GM23338 (cell line): Measurements from ENCODE around the gene TBK1. TPM values are rescaled to one million over a fixed set of nuclear protein-coding genes. Genes with fewer than 3 reads are reported as not detected.

Experiments
- ATAC-seq: fragments of 200-7000 bp; cut with Tn5 transposase; 3 replicates; pipeline ENCODE4 v1.9.1; 2020
- DNase-seq: peaks from one replicate; pipeline ENCODE4 v3.0.0-alpha.2; 2015; ENCODE audit warnings: low spot score
- H2AFZ ChIP-seq: fragments of 200-600 bp; sonication (generic); 2 replicates; pipeline ENCODE4 v1.8.0; 2016; ENCODE audit warnings: antibody characterized with exemption, mild to moderate bottlenecking, moderate library complexity
- H3F3A ChIP-seq: fragments of 200-600 bp; sonication (generic); replicated peaks from 2 replicates; pipeline ENCODE4 v1.8.0; 2017; ENCODE audit warnings: antibody characterized with exemption, mixed run types, low read depth
- H3K27ac ChIP-seq: fragments of 200-600 bp; sonication (generic); 2 replicates; pipeline ENCODE4 v1.6.1; 2016; ENCODE audit warnings: low read depth
- H3K27me3 ChIP-seq: fragments of 200-600 bp; sonication (generic); 2 replicates; pipeline ENCODE4 v1.8.0; 2016; ENCODE audit warnings: mild to moderate bottlenecking, mixed run types, moderate library complexity; ENCODE audit not compliant: insufficient read depth
- H3K36me3 ChIP-seq: fragments of 200-600 bp; sonication (generic); 2 replicates; pipeline ENCODE4 v1.8.0; 2016; ENCODE audit warnings: mild to moderate bottlenecking; ENCODE audit not compliant: insufficient read depth
- H3K4me1 ChIP-seq: fragments of 200-600 bp; sonication (generic); 2 replicates; pipeline ENCODE4 v1.8.0; 2016; ENCODE audit warnings: mild to moderate bottlenecking, moderate library complexity; ENCODE audit not compliant: insufficient read depth
- H3K4me2 ChIP-seq: fragments of 200-600 bp; sonication (generic); 2 replicates; pipeline ENCODE4 v1.7.1; 2017; ENCODE audit warnings: mixed run types
- H3K4me3 ChIP-seq: fragments of 200-600 bp; sonication (generic); 2 replicates; pipeline ENCODE4 v1.6.1; 2016; ENCODE audit warnings: mixed run types
- H3K79me2 ChIP-seq: fragments of 200-600 bp; sonication (generic); replicated peaks from 2 replicates; pipeline ENCODE4 v1.8.0; 2017; ENCODE audit warnings: mild to moderate bottlenecking; ENCODE audit not compliant: insufficient read depth
- H3K9me2 ChIP-seq: fragments of 200-600 bp; sonication (generic); 2 replicates; pipeline ENCODE4 v1.8.0; 2017; ENCODE audit not compliant: insufficient read depth
- H4K20me1 ChIP-seq: fragments of 200-600 bp; sonication (generic); replicated peaks from 2 replicates; pipeline ENCODE4 v1.8.0; 2017; ENCODE audit warnings: mild to moderate bottlenecking; ENCODE audit not compliant: insufficient read depth
- H3K27ac Mint-ChIP-seq: 2 replicates; pipeline ENCODE4 v1.8.0; 2020; ENCODE audit warnings: inconsistent platforms, mild to moderate bottlenecking, moderate library complexity, mixed read lengths
- H3K27me3 Mint-ChIP-seq: 3 replicates; pipeline ENCODE4 v1.8.0; 2022; ENCODE audit warnings: low read depth, mild to moderate bottlenecking, moderate library complexity, mixed read lengths, inconsistent platforms; ENCODE audit not compliant: insufficient read depth, poor library complexity
- H3K36me3 Mint-ChIP-seq: 3 replicates; pipeline ENCODE4 v1.8.0; 2021; ENCODE audit warnings: low read depth, mild to moderate bottlenecking, inconsistent platforms, moderate library complexity, mixed read lengths
- H3K4me1 Mint-ChIP-seq: 3 replicates; pipeline ENCODE4 v1.8.0; 2020; ENCODE audit warnings: mild to moderate bottlenecking, inconsistent platforms, mixed read lengths
- H3K4me3 Mint-ChIP-seq: 3 replicates; pipeline ENCODE4 v1.8.0; 2021; ENCODE audit warnings: moderate library complexity, mild to moderate bottlenecking, inconsistent platforms, mixed read lengths
- H3K9me3 Mint-ChIP-seq: 3 replicates; pipeline ENCODE4 v1.8.0; 2020; ENCODE audit warnings: moderate library complexity, mild to moderate bottlenecking, inconsistent platforms, mixed read lengths
- JUNB ChIP-seq: IDR thresholded peaks from one replicate; pipeline ENCODE4 v1.6.1; 2016; ENCODE audit warnings: antibody characterized with exemption; ENCODE audit not compliant: unreplicated experiment
- NANOG ChIP-seq: IDR thresholded peaks from 2 replicates; pipeline ENCODE4 v1.6.1; 2016; ENCODE audit warnings: antibody characterized with exemption, borderline replicate concordance
- POLR2AphosphoS5 ChIP-seq: IDR thresholded peaks from 2 replicates; pipeline ENCODE4 v1.6.1; 2016; ENCODE audit warnings: antibody characterized with exemption, low read depth
- ZNF331 ChIP-seq: fragments of 250-450 bp; sonication (Bioruptor Pico); IDR thresholded peaks from 2 replicates; pipeline ENCODE4 v1.5.0; 2020; ENCODE audit warnings: low read depth, mild to moderate bottlenecking, moderate library complexity
- polyA plus RNA-seq: library from polyadenylated mRNA; unstranded; fragments of >200 nt; fragmentation: Nextera tagmentation; extraction: Ambion mirVana; gene quantifications from 2 replicates; pipeline ENCODE4 v1.2.1, GENCODE V29; 2016
- total RNA-seq: library from RNA; depleted of rRNA; stranded (reverse); fragments of >200 nt; shearing (Covaris generic); gene quantifications from 2 replicates; pipeline ENCODE4 v1.2.3, GENCODE V29; 2014
- TF ChIP-seq, protein P1 (sequence below): fragments of 250-450 bp; sonication (Bioruptor Pico); IDR thresholded peaks from 2 replicates; pipeline ENCODE4 v1.5.0; 2020; ENCODE audit warnings: mild to moderate bottlenecking, moderate library complexity

Gene TBK1
- total and polyA plus RNA-seq, 2 experiments from 2014 or later: 21.7 to 29.9 TPM

DNA sequence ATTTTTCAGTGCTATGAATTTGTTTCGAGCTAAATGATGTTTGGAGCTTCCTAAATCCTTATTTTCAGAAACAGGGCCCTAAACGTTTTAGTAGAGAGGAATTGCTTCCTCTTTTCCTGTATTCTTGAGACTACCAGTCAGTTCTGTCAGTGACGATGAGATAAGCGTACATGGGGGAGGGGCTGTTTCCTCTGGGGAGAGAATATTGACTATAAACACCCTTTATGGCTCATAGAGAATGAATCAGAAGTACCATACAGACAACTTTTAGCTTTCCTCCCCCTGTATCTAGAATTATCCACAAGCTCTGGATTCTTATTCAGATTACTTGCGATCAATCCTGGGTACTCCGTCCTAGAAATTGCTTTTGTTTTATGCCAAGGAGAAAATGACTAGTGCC, 5.1 kb downstream of the TBK1 start:
- peaks cover 19% of the 10 kb centered on the region for H3K4me1 Mint-ChIP-seq
- DNase-seq: no peak
- no peak for ATAC-seq
- no peaks in the 10 kb centered on the region for H3K27me3 ChIP-seq
- H3K9me3 Mint-ChIP-seq: no peaks in the 10 kb centered on the region
- H3K4me3 Mint-ChIP-seq: no peak overlapping the region
- no peak overlapping the region for H3K27ac Mint-ChIP-seq
- no peak overlapping the region for H3K4me3 ChIP-seq
- H3K27ac ChIP-seq: no peak overlapping the region
- peaks cover 33% of the 10 kb centered on the region; the same call in 2 of the 3 replicates for H3K36me3 Mint-ChIP-seq
- H4K20me1 ChIP-seq: peaks cover 11% of the 10 kb centered on the region; the same call in 1 of the 2 replicates
- H3K36me3 ChIP-seq: peaks cover 4% of the 10 kb centered on the region; the same call in 1 of the 2 replicates
- peaks cover 6% of the 10 kb centered on the region; the same call in 1 of the 2 replicates for H3K4me1 ChIP-seq
- no peak overlapping the region for H3K4me2 ChIP-seq
- no peaks in the 10 kb centered on the region for H3K27me3 Mint-ChIP-seq
- H3K79me2 ChIP-seq: peaks cover 83% of the 10 kb centered on the region
- no peaks in the 10 kb centered on the region for H3K9me2 ChIP-seq
- H2AFZ ChIP-seq: no peak overlapping the region
- no peak for TF ChIP-seq ZNF331 (CRISPR knock-in tag)
- TF ChIP-seq, protein P1, sequence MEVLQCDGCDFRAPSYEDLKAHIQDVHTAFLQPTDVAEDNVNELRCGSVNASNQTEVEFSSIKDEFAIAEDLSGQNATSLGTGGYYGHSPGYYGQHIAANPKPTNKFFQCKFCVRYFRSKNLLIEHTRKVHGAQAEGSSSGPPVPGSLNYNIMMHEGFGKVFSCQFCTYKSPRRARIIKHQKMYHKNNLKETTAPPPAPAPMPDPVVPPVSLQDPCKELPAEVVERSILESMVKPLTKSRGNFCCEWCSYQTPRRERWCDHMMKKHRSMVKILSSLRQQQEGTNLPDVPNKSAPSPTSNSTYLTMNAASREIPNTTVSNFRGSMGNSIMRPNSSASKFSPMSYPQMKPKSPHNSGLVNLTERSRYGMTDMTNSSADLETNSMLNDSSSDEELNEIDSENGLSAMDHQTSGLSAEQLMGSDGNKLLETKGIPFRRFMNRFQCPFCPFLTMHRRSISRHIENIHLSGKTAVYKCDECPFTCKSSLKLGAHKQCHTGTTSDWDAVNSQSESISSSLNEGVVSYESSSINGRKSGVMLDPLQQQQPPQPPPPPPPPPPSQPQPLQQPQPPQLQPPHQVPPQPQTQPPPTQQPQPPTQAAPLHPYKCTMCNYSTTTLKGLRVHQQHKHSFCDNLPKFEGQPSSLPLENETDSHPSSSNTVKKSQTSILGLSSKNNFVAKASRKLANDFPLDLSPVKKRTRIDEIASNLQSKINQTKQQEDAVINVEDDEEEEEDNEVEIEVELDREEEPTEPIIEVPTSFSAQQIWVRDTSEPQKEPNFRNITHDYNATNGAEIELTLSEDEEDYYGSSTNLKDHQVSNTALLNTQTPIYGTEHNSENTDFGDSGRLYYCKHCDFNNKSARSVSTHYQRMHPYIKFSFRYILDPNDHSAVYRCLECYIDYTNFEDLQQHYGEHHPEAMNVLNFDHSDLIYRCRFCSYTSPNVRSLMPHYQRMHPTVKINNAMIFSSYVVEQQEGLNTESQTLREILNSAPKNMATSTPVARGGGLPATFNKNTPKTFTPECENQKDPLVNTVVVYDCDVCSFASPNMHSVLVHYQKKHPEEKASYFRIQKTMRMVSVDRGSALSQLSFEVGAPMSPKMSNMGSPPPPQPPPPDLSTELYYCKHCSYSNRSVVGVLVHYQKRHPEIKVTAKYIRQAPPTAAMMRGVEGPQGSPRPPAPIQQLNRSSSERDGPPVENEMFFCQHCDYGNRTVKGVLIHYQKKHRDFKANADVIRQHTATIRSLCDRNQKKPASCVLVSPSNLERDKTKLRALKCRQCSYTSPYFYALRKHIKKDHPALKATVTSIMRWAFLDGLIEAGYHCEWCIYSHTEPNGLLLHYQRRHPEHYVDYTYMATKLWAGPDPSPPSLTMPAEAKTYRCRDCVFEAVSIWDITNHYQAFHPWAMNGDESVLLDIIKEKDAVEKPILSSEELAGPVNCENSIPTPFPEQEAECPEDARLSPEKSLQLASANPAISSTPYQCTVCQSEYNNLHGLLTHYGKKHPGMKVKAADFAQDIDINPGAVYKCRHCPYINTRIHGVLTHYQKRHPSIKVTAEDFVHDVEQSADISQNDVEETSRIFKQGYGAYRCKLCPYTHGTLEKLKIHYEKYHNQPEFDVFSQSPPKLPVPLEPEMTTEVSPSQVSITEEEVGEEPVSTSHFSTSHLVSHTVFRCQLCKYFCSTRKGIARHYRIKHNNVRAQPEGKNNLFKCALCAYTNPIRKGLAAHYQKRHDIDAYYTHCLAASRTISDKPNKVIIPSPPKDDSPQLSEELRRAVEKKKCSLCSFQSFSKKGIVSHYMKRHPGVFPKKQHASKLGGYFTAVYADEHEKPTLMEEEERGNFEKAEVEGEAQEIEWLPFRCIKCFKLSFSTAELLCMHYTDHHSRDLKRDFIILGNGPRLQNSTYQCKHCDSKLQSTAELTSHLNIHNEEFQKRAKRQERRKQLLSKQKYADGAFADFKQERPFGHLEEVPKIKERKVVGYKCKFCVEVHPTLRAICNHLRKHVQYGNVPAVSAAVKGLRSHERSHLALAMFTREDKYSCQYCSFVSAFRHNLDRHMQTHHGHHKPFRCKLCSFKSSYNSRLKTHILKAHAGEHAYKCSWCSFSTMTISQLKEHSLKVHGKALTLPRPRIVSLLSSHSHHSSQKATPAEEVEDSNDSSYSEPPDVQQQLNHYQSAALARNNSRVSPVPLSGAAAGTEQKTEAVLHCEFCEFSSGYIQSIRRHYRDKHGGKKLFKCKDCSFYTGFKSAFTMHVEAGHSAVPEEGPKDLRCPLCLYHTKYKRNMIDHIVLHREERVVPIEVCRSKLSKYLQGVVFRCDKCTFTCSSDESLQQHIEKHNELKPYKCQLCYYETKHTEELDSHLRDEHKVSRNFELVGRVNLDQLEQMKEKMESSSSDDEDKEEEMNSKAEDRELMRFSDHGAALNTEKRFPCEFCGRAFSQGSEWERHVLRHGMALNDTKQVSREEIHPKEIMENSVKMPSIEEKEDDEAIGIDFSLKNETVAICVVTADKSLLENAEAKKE (CRISPR knock-in tag): no peak
- H3F3A ChIP-seq: no peaks in the 10 kb centered on the region

DNA sequence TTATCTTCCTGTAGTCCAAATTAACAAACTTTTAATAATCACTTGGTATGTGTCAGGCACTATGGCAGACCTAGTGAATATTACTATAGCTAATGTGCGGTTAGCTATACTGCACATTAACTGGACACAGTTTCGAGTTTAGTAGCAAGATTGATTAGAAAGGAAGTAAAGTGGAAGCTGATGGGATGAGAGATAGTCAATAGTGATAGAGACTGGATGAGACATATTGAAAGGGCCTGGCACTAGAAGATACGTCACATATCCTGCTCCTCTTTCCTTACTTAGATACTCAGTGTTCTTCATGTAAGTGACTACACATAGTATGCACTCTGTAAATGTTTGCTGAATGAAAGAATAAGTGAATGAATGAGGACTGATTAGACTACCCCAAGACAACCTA, 5.5 kb downstream of the TBK1 start:
- Histone ChIP-seq H3K27me3 (no peaks in the 10 kb centered on the region), H4K20me1 (peaks cover 11% of the 10 kb centered on the region; the same call in 1 of the 2 replicates), H3K4me1 (peaks cover 6% of the 10 kb centered on the region; the same call in 1 of the 2 replicates), H3F3A (no peaks in the 10 kb centered on the region), H3K4me3 (no peak overlapping the region), H3K79me2 (peaks cover 80% of the 10 kb centered on the region), H3K27ac (no peak overlapping the region), H3K36me3 (peaks cover 4% of the 10 kb centered on the region; the same call in 1 of the 2 replicates), H2AFZ (no peak overlapping the region), H3K9me2 (no peaks in the 10 kb centered on the region), H3K4me2 (no peak overlapping the region)
- no peak for ATAC-seq
- peaks cover 36% of the 10 kb centered on the region; the same call in 2 of the 3 replicates for H3K36me3 Mint-ChIP-seq
- peaks cover 19% of the 10 kb centered on the region for H3K4me1 Mint-ChIP-seq
- no peaks in the 10 kb centered on the region for H3K9me3 Mint-ChIP-seq
- H3K27ac Mint-ChIP-seq: no peak overlapping the region
- no peaks in the 10 kb centered on the region for H3K27me3 Mint-ChIP-seq
- no peak for DNase-seq
- no peak overlapping the region for H3K4me3 Mint-ChIP-seq
- TF ChIP-seq JUNB (no peak), NANOG (no peak), POLR2AphosphoS5 (no peak)
- TF ChIP-seq, protein P1 (CRISPR knock-in tag): no peak
